ENCODE results near the gene NEK8. TPM values are rescaled to one million over a fixed set of nuclear protein-coding genes. Genes with fewer than 3 reads are reported as not detected.

NEK8 gene
- total RNA-seq, 1 donor, result 4.9 TPM

- peak; percentile 27 for TF ChIP-seq CTCF (IDR thresholded peaks at IDR 0.05; ENCODE audit: insufficient read depth, low read length)
- peak within 1 kb of the TSS; percentile 92 for H3K4me3 ChIP-seq (ENCODE audit: low read depth, low read length)
- DNase-seq (ENCODE audit: low read depth), result peak; percentile 84
Measured at GRCh38 chr17:28743243-28744103, 14.9 kb downstream of the NEK8 start, which contains the start of gene TRAF4. Gene TRAF4, plus strand, starts transcription at chr17:28744011. Its CDS starts 102 bp downstream, at chr17:28744113.

- TF ChIP-seq CTCF (IDR thresholded peaks at IDR 0.05; ENCODE audit: insufficient read depth, low read length), result no peak
- peak; percentile 39 for DNase-seq (ENCODE audit: low read depth)
- H3K4me3 ChIP-seq (ENCODE audit: low read depth, low read length), result peak overlapping the region; percentile 92
Measured at GRCh38 chr17:28744104-28744971, 15.8 kb downstream of the NEK8 start.

- no peak for TF ChIP-seq CTCF (IDR thresholded peaks at IDR 0.05; ENCODE audit: insufficient read depth, low read length)
- H3K4me3 ChIP-seq (ENCODE audit: low read depth, low read length), result peak overlapping the region; percentile 92
- peak; percentile 48 for DNase-seq (ENCODE audit: low read depth)
Measured at GRCh38 chr17:28744972-28745785, 16.6 kb downstream of the NEK8 start.

- TF ChIP-seq CTCF (IDR thresholded peaks at IDR 0.05; ENCODE audit: insufficient read depth, low read length), result no peak
- no peak for DNase-seq (ENCODE audit: low read depth)
- peak overlapping the region; percentile 92 for H3K4me3 ChIP-seq (ENCODE audit: low read depth, low read length)
Measured at GRCh38 chr17:28745786-28746411, 17.3 kb downstream of the NEK8 start.

GRCh38 chr17:28746611-28747050, 18.0 kb downstream of the NEK8 start:
- no peak for TF ChIP-seq CTCF (IDR thresholded peaks at IDR 0.05; ENCODE audit: insufficient read depth, low read length)
- no peak for DNase-seq (ENCODE audit: low read depth)
- H3K4me3 ChIP-seq (ENCODE audit: low read depth, low read length), result peak overlapping the region; percentile 92

All from fibroblast of the aortic adventitia (primary cell).